COLO668 (cell line): ENCODE data around the gene LAPTM5.

Experiments
- DNase-seq: peaks from one replicate; lab custom pipeline; 2025; ENCODE audit not compliant: unreplicated experiment; lab: John Stamatoyannopoulos, UW

LAPTM5 gene

DNA sequence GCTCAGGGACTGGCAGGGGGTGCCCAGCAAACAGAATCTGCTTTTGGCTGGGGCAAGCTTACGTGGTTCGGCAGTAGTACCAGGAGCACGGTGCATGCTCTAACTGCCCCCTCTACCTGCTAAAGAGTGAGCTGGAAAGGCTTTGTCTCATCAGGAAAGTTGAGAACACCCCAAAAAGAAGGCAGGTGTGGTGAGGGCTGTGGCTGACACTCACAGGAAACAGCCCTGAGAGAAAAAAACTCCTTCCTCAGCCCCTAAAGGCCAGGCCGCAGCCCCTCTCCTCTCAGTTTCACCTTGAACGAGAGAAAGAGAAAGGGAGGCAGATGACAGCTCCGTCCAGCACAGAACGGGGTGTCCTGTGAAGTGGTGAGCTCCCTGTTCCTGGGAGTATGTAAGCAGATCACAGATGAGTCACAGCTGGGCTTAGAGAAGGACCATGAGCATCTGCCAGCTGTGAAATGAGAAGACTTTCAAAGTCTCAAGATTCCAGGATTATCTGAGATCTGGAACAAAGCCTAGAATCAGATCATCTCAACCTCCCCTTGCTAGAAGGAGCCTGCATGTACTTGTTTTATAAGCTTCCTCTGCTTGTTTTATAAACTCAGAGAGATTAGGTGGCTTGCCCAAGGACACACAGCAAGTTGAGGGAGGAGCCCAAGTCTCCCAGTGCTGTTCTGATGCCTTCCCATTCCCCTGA, 13.4 kb downstream of the LAPTM5 start:
- DNase-seq = no peak

DNA sequence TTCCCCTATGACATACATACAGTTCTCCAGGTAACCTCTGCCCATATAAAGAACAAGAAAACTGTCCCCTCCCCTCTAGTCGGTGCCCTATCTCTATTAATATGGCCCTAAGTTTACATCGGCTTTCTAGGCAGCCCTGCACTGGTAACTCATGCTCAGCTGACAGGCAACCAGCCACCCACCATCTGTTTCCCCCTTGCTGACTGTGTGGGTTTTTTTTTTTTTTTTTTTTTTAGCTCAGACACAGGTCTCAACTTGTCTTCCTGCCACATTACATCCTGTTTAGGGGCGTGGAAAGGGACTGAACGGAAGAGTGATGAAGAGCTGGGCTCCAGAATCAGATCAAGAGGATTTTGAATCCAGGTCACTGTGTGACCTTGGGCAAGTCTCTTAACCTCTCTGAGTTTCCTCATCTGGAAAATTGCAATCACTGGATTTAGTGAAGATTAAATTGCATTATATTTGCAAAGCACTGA, 14.0 kb downstream of the LAPTM5 start:
- DNase-seq = no peak

DNA sequence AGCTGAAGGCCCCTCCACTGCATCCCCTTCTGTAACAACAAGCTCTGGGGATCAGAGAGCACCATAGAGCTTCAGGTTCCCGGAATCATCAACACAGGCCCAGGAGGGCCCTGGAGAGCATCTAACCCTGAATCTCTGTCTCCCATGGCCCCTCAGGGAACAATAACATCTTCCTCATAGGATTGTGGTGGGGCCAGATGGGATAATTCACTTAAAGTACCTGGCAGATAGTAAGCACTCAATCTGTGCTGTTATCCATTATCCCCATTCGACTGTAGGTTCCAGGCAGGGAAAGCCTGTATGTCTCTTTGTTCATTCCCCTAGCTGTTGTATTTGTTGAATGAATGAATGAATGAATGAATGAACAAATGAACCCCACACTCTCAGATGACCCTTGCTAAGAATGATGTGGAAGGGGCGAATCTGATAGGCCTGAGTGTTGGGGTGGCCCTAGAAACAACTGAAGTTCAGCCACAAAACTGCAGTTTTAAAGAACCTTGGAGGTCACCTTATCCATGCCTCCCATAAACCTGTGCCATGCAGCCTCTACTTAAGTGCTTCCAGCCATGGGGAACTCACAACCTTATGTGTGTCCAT, 14.5 kb downstream of the LAPTM5 start:
- no peak for DNase-seq

DNA sequence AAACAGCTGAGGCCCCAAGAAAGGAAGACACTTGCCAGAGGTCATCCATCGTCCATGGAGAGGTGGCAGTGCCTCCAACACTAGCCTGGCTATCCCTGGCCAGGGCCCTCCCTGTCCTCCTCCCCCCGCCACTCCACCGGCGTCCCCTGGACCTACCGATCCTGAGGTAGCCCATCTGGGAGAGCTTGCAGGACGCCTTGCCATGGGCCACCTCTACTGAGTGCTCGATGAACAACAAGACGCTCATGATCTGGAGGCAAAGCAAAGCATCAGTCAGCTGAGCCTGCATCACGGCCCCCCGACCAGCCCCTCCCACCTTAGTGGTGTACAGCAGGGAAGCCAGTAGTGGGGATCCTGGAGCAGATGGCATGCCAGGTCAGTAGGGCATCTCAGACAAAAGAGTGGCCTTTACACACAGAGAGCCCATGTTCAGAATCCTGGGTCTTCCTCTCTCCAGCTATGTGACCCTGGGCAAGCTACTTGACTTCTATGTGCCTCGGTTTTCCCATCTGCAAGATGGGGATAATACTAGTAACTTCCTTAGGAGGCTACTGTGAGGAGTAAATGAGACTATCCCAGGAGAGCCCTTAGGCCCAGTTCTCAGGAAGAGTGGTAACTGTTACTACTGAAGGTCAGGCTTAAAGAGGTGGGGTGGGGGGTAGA, 15.1 kb downstream of the LAPTM5 start:
- no peak for DNase-seq

DNA sequence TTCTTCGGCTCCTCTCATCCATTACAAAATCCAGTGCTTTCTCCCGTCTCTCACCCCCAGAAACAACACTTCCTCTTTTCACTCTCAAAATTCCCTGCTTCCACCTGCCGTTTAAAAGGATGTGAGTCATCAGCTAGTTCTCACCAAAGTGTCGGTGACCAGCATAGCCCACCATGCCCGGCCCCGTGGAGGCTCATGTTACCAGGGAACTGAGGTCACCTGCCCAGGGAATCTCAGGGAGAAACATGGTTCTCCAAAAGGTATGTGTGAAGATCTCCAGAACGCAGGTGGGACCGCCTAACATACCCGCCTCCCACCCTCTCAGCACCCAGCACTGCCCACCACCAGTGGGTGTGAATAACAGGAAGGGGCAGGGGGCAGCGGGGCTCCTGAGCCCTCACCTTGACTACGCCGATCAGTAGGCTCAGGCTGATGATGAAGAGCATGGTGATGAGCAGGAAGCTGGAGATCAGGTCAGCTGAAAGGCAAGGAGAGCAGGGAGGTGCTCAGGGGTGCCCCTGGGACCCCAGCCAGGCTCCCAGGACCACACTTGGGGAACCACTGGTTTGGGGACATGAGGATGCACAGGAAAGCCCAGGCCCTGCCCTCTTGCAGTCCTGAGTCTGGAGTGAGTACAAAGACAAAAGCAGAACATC, 16.2 kb downstream of the LAPTM5 start:
- DNase-seq = no peak

DNA sequence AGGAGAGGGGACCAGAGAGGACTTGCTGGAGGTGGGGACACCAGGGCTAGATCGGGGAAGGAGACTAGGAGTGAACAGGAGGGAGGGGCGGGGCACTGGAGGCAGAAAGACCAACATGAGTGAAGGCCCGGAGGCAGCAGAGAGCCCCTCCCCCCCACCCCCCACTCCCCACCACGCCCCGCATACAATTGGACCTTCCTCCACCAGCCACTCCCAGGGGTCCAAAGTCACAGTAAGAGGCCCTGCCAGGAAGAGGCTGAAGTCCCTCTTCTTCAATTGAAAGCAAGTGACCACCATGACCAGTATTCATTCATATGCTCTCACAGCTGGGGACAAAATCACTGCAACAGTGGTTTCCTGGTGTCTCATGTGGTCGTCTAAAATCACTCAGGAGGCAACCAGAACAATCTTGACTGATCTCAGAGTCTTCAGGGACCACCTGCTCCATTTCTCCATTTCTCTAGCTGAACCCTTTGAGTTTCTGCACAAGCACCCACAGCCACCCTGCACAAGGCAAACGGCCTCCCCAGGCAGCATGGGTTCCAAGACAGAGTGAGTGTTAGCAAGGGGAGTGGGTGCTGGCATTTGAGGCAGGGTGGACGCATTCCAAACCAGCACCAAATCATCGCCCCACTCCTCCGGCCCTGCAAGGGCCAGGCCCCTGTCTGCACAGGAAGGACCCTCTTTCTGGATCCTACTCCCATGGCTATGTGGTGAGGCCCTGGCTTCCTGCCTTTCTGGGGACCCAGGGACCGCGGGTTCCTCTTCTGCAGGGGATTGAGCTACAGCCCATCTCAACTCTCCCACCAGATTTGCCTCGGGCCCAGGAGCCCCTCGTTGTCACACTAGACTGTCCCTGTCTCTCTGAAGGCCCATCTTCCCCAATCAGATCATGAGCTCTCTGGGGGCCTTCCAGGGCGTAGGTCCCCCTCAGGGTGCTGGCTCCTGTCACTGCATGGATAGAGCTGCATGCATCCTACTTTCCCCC, 17.0 kb downstream of the LAPTM5 start:
- DNase-seq = no peak

DNA sequence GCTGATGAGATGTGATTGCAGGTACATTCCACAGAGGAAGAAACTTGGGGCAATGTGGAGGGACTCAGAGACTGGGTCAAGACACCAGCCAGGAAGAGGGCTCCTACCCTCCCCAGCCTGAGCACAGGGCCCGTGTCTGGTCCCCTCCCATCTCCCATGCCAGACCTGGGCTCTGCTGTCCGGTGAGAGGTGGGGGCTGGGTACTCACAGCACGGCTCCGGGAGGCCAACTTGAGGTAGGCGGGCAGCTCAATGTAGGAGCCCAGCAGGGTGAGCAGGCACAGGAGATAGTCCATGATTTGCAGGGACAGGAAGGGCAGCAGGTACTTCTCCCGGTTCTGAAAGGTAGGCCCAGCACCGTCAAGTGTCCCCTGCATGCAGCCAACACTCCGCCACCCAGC, 18.0 kb downstream of the LAPTM5 start:
- no peak for DNase-seq

DNA sequence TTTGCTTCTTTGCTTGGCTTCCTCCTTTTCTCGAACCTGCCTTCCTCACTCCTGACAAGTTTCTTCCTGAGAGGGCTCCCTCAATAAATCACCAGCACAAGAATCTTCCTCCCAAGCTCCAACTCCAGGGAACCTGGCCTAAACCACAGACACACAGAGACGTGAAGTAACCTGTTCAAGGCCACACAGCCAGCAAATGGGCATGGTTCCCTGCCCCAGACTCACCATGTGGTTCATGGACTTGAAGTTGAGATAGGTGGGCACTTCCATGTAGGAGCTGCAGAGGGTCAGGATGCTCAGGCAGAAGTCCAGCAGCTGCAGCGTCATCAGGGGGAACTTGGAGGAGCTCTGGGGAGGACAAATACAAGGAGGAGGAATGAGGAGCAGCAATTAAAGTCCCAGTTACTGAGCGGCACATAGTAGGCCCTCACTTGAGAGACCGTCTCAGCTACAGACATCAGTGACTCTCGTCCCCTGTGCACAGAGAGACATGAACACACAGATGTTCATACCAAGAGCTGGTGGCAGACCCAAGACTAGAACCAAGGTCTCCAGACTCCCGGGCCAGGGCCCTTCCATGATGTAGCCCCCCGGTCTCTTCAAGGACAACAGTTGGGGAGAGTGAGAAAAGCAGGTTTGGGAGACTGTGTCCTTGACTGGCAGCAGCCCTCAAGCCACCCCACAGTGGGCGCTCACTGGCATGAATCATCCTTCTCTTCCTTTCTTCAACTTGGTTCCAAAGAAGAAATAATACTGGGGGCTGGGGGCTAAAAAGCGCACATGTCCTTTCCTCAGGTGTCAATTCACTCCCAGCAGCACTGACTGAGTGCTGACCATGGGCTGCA, 18.6 kb downstream of the LAPTM5 start:
- DNase-seq = no peak

DNA sequence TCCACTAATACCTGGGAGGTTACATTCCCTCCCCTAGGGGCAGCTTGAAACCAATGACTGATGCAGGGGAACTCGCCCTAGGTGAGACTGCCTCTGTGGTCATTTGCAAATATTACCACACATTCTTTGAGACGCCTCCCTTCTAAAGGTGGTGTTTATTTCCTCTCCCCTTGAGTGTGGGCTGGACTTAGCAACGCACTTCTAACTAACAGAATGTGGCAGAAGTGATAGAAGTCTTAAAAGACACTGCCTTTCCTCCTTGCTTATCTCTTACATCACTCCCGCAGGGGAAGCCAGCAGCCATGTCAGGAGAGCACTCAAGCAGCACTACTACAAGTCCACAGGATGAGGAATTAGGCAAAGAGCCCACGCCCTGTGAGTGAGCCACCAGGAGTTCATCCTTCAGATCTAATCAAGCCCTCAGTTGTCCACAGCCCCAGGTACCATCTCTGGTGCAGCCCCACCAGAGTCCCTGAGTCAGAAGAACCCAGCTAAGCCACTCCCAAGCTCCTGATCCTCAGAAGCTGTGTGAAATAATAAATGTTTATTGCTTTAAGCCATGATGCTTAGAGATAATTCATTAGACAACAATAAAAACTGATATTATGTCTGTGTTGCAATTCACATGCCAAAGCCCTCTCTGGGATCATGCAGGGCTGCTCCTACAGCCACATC, 19.4 kb downstream of the LAPTM5 start:
- DNase-seq = no peak

DNA sequence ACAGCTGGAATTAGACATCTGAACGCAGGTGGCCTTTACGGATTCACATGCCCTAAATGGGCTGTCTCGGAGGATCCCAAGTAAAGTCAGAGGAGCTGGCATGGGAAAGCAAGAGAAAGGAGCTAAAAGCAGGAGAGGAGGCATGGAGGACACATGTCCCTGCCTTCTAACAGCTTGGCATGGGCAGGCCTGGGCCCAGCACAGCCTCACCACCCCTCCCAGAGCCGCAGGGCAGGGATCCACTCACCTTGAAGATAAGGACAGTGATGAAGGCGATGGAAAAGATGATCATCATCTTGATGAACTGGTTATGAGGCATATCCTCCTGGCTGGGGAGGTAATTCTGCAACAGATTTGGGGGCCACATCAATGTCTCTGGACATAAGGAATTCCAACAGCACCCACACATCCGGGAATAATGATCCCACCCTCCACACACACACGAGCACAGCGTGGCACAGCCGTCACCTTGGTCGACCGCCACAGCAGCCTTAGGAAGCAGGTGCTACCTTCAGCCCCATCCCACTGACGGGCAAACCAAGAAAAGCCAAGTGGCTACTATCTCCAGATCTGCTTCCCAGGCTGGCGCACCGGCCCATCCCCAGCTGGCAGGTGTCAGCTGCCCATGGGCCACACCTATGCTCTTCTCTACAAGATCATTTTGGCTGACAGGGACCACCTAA, 20.1 kb downstream of the LAPTM5 start:
- no peak for DNase-seq

DNA sequence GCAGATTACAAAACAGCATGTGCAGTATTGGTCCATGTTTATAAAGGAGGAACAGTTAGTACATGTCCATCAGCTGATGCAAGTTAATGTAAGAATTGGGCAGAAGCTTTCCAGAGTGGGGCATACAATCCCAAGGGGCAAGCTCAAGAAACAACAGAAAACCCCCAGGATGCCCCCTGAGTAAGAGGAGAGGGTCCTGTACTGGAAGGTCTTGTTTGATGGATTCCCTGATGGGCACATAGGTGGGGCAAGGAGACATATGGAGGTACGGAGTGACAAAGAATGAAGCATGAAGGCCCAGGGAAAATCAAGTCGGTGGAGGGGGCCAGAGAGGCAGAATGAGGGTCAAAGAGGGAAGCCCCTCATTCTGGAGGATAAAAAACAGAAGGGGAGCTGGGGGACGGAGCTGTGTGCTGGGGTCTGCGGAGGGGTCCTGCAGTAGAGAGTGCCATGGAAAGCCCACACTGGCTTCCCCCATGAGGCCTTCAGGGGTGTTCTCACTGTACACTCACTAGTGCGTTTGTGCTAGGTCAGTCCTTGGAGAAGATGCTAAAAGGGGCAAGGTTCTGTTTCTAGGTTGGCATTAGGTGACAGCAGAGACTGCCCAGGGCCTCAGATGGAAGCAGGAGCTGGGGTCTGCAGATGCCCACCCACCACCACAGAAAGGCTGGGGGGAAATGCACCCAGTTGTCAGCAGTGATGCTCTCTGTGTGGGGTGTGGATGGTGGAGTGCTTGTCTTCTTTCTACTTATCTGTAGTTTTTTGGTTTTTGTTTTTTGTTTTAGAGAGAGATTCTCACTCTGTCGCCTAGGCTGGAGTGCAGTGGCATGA, 21.7 kb downstream of the LAPTM5 start:
- DNase-seq = no peak

DNA sequence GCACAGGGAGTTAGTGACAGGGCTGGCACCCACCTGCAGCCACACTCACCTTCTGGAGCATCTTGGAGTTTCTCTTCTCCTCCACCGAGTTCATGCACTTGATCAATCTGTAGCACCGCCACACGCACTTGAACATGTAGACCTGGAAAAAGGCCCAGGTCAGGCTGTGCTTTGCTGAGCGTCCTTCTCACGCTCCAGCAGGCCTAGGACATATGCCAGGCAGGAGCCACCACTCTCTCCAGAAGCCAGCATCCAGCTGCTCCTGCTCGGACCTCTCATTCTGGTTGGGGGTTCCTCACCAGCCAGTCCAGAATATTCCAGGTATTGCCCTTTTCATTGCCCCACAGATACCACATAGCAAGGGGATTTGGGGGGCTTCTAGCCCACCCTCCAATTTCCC, 22.4 kb downstream of the LAPTM5 start:
- DNase-seq = no peak

DNA sequence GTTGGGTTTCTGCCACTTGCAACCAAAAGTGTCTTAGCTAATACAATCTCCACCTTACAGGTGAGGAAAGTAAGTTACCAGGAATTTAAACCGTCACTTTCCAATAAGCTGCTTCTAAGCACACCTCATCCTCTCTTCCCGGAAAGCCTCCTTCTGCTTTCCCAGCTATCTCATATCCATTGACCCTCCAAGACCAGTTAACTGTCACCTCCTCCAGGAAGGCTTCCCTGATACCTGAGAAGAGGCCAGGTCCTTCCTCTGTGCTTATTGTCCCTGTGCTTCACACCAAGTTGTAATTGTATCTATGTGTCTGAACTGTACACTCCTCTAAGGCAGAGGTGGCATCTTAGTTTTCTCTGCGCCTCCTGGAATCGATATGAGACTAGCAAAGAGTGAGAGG, 23.0 kb downstream of the LAPTM5 start:
- no peak for DNase-seq

DNA sequence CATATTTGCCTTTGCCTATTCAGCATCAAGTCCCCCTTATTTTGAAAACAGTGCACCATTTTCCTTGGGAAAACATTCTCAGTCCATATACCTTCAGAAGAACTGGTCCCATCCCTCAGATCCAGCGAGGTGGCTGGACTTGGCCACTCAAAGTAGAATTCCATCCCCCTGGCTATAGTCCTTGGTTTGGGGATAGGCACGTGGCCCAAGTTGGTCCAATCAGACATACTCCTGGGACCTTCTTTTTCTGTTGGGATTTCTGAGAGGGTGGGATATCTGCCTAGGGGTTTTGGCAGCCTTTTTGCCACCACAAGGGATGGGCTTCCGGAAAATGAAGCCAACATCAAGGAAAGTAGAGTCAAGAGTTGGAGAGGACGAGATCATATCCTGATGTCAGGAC, 23.5 kb downstream of the LAPTM5 start:
- no peak for DNase-seq

DNA sequence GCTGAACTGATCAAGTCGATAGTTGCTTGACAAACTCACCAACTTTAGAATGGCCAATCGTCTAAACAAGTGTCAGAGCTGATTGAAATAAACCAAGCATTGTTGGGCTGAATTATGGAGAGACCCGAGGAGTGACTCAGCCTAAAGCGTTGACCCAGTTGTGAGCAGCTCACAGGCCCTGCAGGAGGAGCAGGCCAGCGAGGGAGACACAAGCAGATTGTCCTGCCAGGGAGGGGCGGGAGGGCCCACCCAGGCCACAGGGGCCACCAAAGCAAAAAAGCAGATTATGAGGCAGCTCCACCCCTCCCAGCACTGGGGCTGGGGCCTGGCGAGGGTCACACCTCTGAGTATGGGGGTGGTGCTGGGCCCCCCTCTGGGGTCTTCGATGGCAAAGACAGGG, 24.1 kb downstream of the LAPTM5 start:
- no peak for DNase-seq

DNA sequence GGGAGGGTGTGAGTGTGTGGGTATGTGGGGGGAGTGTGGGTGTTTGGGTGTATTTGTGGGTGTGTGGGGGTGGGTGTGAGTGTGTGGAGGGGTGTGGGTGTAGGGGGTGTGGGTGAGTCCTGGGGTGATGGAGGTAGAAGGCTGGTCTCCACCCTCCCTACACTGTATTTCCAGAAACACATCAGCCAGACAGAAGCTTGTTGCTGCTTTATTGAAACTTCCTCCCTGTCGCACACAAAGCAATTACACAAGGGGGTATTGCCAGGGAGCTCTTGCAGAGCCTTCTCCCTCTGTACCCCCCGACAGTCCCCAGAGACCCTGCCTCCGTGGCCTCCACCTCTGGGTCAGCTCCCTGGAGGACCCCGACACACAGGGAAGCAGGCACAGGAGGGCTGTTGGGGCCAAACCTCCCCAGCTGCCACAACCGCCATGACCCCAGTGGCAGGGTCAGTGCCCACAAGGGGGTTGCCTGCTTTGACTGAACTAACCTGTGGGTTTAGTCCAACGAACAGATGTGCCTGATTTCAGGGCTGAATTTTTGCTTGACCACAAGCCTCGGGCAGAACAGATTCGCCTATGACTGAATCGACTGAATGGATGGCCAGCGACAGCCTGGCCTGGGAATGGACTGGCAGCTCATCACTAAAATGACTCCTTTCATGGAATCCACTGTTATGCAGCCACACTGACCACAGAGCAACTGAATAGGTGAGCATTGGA, 25.1 kb downstream of the LAPTM5 start:
- DNase-seq = no peak

DNA sequence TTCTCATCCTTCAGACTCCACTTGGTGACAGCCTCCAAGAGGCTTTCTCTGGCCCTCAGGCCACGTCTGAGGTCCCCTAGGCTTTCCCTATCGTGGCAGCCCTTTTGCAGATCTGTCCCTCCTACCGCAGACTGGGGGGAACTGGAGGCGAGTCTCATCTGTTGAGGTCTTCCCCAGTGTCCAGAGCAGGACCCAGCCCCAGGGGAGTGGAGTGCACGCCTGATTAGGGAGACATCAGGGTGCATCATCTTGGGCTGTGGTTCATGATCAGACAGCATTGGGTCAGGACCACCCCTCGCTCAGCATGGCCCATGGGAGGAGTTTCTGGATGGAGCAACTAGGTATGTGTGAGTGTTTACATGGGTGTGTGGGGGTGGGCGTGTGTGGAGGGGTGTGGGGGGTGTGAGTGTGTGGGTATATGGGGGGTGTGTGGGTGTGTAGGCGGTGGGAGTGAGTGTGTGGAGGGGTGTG, 25.7 kb downstream of the LAPTM5 start:
- no peak for DNase-seq
